ENCODE data around the gene SFPQ.
A peak's percentile ranks its signal among the peaks of the same experiment; 100 is the strongest.

The SFPQ gene

DNA sequence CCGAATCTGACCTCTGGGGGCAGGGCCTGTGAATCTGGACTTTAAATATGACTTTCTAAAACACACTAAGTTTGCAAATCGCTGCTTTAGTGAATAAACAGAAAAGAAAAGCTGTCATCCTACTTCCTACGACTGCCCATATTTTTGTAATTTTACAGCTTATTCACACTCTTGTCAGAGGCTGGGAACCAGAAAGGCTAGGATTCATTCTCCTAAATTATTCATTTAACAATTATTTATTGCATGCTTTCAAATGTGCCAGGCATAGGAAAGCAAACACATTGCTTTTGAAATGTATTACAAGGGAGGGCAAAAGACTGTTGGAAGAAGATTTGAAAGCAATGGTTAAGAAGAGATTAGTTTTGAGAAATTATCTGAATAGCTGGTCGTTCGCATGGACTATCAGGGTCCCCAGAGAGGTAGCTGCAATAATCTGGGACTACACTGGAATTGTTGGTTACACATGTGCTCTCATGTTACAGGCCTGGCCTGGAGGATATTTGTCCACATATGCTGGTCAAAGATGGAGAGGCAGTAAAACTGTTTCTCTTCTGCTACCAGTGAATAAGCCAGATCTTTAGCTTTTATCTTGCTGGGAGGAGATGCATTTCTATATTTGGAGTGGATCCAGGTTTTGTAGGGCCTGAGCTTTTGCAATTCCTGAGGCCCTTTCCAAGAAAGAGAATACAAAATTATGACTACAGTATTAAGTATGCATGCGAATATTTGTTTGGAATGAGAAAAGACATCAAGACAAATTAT, 29.6 kb upstream of the SFPQ start:
- DNase-seq (ENCODE audit: low read depth), result no peak

DNA sequence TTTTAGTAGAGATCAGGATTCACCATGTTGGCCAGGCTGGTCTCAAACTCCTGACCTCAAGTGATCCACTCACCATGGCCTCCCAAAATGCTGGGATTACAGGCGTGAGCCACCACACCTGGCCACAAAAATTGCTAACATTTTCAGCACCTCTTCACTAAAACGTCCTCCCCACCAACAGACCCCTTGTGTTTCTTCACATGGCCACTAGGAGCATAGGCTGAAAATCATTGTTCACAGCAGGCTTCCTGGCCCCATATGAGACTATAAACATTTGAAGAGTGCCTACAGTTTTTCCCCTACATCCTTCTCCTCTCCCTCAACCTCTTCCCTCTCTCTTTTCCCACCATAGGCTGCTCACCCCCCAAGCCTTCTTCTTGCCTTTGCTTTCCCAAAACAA, 28.0 kb upstream of the SFPQ start:
- peak; percentile 21 for DNase-seq (ENCODE audit: low read depth)
- H3K4me3 ChIP-seq (ENCODE audit: low read length), result no peak overlapping the region
- TF ChIP-seq, protein P1, sequence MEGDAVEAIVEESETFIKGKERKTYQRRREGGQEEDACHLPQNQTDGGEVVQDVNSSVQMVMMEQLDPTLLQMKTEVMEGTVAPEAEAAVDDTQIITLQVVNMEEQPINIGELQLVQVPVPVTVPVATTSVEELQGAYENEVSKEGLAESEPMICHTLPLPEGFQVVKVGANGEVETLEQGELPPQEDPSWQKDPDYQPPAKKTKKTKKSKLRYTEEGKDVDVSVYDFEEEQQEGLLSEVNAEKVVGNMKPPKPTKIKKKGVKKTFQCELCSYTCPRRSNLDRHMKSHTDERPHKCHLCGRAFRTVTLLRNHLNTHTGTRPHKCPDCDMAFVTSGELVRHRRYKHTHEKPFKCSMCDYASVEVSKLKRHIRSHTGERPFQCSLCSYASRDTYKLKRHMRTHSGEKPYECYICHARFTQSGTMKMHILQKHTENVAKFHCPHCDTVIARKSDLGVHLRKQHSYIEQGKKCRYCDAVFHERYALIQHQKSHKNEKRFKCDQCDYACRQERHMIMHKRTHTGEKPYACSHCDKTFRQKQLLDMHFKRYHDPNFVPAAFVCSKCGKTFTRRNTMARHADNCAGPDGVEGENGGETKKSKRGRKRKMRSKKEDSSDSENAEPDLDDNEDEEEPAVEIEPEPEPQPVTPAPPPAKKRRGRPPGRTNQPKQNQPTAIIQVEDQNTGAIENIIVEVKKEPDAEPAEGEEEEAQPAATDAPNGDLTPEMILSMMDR (IDR thresholded peaks at IDR 0.05; ENCODE audit: insufficient read depth, low read depth, low read length, missing control alignments), result peak; percentile 40

More for the DNA sequence above, 29.6 kb upstream of the SFPQ start:
- no peak overlapping the region for H3K4me3 ChIP-seq (ENCODE audit: low read length)
- TF ChIP-seq, protein P1 (IDR thresholded peaks at IDR 0.05; ENCODE audit: insufficient read depth, low read depth, low read length, missing control alignments), result no peak

DNA sequence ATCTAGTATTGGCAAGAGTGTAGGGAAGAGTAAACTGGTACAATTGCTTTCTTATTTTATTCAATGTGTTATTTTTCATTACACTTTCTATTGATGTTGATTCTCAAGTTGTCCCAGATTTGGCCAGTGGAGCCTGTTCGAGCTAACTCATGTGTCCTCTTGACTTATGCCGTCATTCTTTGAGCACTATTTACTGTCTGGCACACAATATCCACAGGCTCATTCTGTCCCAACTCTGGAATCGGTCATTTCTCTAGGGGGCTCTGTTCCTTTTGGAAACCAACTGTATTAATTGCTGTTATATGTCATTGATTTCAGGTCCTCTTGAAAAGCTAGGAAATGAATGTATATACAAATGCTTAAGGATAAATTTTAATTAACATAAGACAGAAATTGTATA, 22.4 kb upstream of the SFPQ start:
- DNase-seq (ENCODE audit: low read depth), result no peak
- TF ChIP-seq, protein P1 (IDR thresholded peaks at IDR 0.05; ENCODE audit: insufficient read depth, low read depth, low read length, missing control alignments), result no peak
- H3K4me3 ChIP-seq (ENCODE audit: low read length), result no peak overlapping the region

DNA sequence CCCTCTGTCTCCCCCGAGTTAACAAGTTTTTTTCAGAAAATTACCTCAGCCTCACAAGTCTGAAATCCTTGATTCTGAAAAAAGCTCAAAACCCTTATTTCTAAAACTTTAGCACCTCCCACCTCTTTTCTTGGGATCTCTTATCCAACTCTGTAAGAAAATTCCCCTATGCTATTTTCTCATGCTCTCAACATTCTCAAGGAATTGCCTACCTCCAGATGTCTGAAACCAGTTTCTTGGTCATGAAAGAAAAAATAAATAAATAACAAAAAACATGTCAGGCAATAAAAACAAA, 18.1 kb upstream of the SFPQ start:
- TF ChIP-seq, protein P1 (IDR thresholded peaks at IDR 0.05; ENCODE audit: insufficient read depth, low read depth, low read length, missing control alignments), result no peak
- H3K4me3 ChIP-seq (ENCODE audit: low read length), result no peak overlapping the region
- DNase-seq (ENCODE audit: low read depth), result no peak

DNA sequence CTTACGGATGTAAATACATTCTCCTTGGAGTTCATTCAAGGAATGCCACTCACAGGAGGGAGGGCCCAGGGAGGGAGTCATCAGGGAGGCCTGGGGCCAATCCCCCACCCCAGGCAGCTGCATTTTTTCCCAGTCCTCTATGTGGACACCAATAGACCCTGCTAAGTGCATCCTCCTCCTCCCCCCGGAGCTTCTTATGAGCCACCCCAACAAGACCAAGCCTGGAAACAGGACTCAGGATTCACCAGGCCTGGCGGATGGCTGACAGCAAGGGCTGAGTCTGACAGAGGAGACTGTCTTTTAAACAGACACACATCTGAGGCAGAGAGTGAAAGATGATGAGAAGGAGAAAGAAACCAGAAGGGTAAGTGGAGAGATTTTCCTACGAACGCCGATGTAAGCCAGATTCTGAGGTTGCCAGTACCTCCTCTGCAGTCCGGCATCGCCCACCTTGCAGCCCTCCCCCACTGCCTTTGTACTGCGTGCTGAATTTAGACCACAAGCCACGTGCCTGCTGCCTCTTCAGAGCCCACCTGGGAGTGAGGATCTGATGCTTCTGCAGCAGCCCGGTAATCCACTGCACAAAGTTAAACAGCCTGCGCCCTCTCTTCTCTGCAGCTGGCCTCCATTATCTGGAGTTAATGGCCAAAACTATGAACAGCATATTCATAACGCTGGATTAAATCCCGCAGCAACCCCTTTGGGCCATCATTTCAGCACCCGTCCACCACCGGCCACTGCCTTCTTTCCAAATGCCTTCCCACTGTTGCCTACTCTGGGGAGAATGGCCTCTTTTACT, 17.6 kb upstream of the SFPQ start:
- no peak for DNase-seq (ENCODE audit: low read depth)
- TF ChIP-seq, protein P1 (IDR thresholded peaks at IDR 0.05; ENCODE audit: insufficient read depth, low read depth, low read length, missing control alignments), result no peak

DNA sequence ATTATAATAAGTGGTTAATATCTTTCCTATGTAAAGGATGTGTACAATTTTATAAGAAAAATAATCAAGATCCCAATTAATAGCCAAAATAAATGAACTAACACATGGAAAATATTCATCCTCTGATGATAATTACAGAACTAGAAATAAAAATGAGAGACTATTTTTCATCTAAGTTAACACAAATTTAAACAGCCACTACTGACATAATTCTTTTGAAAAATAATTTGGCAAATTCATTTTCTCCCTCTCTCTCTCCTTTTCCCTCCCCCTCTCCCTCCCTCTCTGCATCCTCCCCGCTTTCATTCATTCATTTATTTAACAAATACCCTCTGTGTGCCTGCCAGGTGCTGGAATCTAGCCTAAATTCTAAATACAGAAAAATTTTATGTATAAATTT, 10.3 kb upstream of the SFPQ start:
- no peak for DNase-seq (ENCODE audit: low read depth)
- no peak overlapping the region for H3K4me3 ChIP-seq (ENCODE audit: low read length)
- TF ChIP-seq, protein P1 (IDR thresholded peaks at IDR 0.05; ENCODE audit: insufficient read depth, low read depth, low read length, missing control alignments), result no peak

More for the DNA sequence above, 17.6 kb upstream of the SFPQ start:
- H3K4me3 ChIP-seq (ENCODE audit: low read length), result no peak overlapping the region

Data from epithelial cell of esophagus (primary cell).